ENCODE data around the gene PDXK.

DNA sequence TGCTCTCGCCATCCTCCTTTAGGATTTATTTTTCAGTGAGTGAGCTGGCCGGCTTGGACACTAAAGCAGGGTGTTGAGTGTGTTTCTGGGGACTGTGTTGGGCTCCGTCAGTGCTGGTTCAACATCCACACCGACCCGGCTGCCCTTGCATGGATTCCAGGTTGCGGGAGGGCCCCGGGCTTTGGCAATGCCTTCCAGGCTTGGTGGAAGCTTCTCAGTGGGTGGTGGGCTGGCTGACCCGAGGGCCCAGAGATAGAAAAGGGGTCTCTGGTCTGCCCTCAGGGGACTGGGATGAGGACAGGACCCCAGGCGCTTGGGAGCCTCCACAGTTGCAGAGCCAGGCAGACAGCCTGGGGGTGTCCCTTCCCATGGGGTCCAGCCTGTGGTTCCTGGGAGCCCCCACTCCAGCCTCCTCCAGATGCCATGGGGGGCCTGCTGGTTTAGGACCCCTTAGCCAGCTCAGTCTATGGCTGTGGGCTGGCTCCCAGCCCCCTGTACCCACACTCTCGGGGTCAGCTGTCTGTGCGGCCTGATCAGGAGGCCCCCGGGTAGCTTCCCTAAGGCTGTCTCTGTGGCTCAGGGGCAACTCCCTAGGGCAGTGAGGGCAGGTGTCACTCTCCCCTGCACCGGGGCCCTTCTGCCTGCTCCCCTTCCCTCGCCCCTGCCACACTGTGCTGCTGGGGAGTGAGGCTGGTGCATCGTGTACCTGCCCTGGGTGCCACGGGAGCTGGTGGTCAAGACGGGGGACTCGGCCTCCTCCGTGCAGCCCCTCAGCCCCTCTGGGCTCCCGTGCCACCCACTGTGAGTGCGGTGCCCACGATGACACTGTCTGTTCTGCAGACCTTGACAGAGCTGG, 16.5 kb downstream of the PDXK start:
- TF ChIP-seq, protein P1, sequence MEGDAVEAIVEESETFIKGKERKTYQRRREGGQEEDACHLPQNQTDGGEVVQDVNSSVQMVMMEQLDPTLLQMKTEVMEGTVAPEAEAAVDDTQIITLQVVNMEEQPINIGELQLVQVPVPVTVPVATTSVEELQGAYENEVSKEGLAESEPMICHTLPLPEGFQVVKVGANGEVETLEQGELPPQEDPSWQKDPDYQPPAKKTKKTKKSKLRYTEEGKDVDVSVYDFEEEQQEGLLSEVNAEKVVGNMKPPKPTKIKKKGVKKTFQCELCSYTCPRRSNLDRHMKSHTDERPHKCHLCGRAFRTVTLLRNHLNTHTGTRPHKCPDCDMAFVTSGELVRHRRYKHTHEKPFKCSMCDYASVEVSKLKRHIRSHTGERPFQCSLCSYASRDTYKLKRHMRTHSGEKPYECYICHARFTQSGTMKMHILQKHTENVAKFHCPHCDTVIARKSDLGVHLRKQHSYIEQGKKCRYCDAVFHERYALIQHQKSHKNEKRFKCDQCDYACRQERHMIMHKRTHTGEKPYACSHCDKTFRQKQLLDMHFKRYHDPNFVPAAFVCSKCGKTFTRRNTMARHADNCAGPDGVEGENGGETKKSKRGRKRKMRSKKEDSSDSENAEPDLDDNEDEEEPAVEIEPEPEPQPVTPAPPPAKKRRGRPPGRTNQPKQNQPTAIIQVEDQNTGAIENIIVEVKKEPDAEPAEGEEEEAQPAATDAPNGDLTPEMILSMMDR (CRISPR knock-in tag; IDR thresholded peaks at IDR 0.05): no peak
- TF ChIP-seq POLR2AphosphoS5 (IDR thresholded peaks at IDR 0.05; ENCODE audit: low read depth, low read length) (no peak), EHMT2 (IDR thresholded peaks at IDR 0.05; ENCODE audit: borderline replicate concordance, low read depth, low read length) (no peak), EZH2 (conservative IDR thresholded peaks at IDR 0.05; ENCODE audit: low read depth, low read length) (no peak), U2AF1 (optimal IDR thresholded peaks at IDR 0.05; ENCODE audit: low read depth, low read length) (no peak), REL (CRISPR knock-in tag; conservative IDR thresholded peaks at IDR 0.05) (no peak), GTF3A (CRISPR knock-in tag; conservative IDR thresholded peaks at IDR 0.05) (no peak)
- TF ChIP-seq, protein P2, sequence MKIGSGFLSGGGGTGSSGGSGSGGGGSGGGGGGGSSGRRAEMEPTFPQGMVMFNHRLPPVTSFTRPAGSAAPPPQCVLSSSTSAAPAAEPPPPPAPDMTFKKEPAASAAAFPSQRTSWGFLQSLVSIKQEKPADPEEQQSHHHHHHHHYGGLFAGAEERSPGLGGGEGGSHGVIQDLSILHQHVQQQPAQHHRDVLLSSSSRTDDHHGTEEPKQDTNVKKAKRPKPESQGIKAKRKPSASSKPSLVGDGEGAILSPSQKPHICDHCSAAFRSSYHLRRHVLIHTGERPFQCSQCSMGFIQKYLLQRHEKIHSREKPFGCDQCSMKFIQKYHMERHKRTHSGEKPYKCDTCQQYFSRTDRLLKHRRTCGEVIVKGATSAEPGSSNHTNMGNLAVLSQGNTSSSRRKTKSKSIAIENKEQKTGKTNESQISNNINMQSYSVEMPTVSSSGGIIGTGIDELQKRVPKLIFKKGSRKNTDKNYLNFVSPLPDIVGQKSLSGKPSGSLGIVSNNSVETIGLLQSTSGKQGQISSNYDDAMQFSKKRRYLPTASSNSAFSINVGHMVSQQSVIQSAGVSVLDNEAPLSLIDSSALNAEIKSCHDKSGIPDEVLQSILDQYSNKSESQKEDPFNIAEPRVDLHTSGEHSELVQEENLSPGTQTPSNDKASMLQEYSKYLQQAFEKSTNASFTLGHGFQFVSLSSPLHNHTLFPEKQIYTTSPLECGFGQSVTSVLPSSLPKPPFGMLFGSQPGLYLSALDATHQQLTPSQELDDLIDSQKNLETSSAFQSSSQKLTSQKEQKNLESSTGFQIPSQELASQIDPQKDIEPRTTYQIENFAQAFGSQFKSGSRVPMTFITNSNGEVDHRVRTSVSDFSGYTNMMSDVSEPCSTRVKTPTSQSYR (CRISPR knock-in tag; IDR thresholded peaks at IDR 0.05; ENCODE audit: borderline replicate concordance): no peak
- TF ChIP-seq, protein P3, sequence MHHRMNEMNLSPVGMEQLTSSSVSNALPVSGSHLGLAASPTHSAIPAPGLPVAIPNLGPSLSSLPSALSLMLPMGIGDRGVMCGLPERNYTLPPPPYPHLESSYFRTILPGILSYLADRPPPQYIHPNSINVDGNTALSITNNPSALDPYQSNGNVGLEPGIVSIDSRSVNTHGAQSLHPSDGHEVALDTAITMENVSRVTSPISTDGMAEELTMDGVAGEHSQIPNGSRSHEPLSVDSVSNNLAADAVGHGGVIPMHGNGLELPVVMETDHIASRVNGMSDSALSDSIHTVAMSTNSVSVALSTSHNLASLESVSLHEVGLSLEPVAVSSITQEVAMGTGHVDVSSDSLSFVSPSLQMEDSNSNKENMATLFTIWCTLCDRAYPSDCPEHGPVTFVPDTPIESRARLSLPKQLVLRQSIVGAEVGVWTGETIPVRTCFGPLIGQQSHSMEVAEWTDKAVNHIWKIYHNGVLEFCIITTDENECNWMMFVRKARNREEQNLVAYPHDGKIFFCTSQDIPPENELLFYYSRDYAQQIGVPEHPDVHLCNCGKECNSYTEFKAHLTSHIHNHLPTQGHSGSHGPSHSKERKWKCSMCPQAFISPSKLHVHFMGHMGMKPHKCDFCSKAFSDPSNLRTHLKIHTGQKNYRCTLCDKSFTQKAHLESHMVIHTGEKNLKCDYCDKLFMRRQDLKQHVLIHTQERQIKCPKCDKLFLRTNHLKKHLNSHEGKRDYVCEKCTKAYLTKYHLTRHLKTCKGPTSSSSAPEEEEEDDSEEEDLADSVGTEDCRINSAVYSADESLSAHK (CRISPR knock-in tag; IDR thresholded peaks at IDR 0.05; ENCODE audit: borderline replicate concordance): no peak
- TF ChIP-seq, protein P4, sequence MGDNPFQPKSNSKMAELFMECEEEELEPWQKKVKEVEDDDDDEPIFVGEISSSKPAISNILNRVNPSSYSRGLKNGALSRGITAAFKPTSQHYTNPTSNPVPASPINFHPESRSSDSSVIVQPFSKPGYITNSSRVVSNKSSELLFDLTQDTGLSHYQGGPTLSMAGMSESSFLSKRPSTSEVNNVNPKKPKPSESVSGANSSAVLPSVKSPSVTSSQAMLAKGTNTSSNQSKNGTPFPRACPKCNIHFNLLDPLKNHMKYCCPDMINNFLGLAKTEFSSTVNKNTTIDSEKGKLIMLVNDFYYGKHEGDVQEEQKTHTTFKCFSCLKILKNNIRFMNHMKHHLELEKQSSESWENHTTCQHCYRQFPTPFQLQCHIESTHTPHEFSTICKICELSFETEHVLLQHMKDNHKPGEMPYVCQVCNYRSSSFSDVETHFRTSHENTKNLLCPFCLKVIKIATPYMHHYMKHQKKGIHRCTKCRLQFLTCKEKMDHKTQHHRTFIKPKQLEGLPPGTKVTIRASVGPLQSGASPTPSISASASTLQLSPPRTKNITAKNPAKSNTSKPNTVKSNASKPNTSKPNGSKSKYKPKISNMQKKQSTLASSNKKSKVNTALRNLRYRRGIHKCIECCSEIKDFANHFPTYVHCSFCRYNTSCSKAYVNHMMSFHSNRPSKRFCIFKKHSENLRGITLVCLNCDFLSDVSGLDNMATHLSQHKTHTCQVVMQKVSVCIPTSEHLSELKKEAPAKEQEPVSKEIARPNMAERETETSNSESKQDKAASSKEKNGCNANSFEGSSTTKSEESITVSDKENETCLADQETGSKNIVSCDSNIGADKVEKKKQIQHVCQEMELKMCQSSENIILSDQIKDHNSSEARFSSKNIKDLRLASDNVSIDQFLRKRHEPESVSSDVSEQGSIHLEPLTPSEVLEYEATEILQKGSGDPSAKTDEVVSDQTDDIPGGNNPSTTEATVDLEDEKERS (CRISPR knock-in tag; IDR thresholded peaks at IDR 0.05): no peak

Measured in HepG2 (cell line).